ENCODE data around the gene TFF3.

DNA sequence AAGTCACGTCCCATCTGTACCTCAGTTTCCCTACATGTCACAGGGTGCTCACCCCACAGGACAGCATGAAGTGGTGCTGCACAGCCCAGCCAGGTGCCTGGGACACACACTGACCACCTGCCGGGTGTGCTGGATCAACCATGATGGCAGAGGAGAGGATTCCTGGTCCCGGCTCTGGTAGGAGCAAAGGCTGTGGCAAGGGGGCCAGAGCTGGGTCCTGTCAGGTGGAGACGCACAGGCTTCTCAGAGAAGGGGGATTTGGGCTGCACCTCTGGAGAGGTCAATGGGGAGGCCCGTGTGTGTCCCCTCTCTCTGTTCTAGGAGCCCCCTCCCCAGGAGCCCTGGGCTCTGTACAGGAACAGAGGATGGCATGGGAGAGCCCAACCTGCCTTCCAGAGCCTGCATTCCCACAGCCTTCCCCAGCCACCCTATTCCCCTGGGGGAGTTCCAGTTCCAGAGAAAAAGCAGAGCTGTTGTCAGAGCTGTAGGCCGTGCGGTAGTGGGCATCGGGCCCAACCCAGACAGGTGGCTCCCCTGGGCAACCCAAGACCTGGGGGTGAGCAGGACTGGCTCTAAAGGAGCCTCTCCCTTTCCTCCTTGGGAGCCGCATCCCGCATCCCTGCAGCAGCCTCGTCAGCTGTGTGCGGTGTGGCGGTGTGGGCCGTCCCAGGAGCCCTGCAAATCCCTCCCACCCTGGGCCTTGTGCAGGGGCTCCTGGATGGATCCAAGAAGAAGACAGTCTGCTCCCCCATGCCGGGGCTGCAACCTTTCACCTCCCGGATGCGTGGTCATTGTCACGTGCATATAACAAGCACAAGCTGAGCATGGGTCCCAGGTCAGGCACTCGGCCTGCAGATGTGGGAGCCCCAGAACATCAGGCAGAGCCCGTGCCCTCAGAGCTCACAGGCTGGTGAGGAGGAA lies 2.9 kb upstream of the TFF3 start:
- TF ChIP-seq, protein P1, sequence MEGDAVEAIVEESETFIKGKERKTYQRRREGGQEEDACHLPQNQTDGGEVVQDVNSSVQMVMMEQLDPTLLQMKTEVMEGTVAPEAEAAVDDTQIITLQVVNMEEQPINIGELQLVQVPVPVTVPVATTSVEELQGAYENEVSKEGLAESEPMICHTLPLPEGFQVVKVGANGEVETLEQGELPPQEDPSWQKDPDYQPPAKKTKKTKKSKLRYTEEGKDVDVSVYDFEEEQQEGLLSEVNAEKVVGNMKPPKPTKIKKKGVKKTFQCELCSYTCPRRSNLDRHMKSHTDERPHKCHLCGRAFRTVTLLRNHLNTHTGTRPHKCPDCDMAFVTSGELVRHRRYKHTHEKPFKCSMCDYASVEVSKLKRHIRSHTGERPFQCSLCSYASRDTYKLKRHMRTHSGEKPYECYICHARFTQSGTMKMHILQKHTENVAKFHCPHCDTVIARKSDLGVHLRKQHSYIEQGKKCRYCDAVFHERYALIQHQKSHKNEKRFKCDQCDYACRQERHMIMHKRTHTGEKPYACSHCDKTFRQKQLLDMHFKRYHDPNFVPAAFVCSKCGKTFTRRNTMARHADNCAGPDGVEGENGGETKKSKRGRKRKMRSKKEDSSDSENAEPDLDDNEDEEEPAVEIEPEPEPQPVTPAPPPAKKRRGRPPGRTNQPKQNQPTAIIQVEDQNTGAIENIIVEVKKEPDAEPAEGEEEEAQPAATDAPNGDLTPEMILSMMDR (IDR thresholded peaks at IDR 0.05): no peak
- TF ChIP-seq POLR2A (IDR thresholded peaks at IDR 0.05): no peak

Measured in Peyer's patch (tissue), 4 donors.